ENCODE results near the gene LIMS3.
"Not testable (repeated sequence)": the region's sequence is repeated elsewhere in the genome, so short reads cannot be mapped to it uniquely, and the experiment has no call there.

DNA sequence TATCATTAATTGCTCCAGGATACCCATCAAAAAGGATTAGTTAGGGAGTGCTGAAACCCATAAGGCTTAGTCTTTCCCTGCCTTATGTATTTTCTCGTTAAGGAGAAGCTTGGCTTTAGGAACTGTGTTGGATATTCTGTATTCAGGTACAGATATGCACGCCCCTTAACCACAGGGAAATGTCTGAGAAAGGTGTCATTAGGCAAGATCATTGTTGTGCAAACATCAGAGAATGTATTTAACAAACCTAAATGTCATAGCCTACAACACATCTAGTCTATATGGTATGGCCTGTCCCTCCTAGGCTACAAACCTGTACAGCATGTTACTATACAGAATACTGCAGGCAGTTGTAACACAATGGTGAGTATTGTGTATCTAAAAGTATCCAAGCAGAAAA lies 10.1 kb downstream of the LIMS3 start:
- TF ChIP-seq BHLHE40 (IDR thresholded peaks at IDR 0.05; ENCODE audit: borderline replicate concordance); TARDBP (IDR thresholded peaks at IDR 0.05); FOXA1 (IDR thresholded peaks at IDR 0.05); ARNT (IDR thresholded peaks at IDR 0.05); SP1 (IDR thresholded peaks at IDR 0.05); ELF4 (IDR thresholded peaks at IDR 0.05); HDGF (IDR thresholded peaks at IDR 0.05; ENCODE audit: borderline replicate concordance); SUZ12 (IDR thresholded peaks at IDR 0.05): not testable (repeated sequence)
- TF ChIP-seq, protein P1, sequence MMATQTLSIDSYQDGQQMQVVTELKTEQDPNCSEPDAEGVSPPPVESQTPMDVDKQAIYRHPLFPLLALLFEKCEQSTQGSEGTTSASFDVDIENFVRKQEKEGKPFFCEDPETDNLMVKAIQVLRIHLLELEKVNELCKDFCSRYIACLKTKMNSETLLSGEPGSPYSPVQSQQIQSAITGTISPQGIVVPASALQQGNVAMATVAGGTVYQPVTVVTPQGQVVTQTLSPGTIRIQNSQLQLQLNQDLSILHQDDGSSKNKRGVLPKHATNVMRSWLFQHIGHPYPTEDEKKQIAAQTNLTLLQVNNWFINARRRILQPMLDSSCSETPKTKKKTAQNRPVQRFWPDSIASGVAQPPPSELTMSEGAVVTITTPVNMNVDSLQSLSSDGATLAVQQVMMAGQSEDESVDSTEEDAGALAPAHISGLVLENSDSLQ (IDR thresholded peaks at IDR 0.05), result not testable (repeated sequence)
